HG03095 (cell line): ENCODE data around the gene MANF.
"Not testable (repeated sequence)": the region's sequence is repeated elsewhere in the genome, so short reads cannot be mapped to it uniquely, and the experiment has no call there.

Source experiments
- ATAC-seq: cut with Tn5 transposase; IDR thresholded peaks from one replicate; pipeline ENCODE4 v1.9.1; 2021; ENCODE audit warnings: moderate library complexity; ENCODE audit not compliant: unreplicated experiment

Gene MANF

GRCh38 chr3:51371943-51372557, 13.0 kb upstream of the MANF start:
- ATAC-seq: no peak

GRCh38 chr3:51373658-51374421, 11.3 kb upstream of the MANF start:
- ATAC-seq: no peak

DNA sequence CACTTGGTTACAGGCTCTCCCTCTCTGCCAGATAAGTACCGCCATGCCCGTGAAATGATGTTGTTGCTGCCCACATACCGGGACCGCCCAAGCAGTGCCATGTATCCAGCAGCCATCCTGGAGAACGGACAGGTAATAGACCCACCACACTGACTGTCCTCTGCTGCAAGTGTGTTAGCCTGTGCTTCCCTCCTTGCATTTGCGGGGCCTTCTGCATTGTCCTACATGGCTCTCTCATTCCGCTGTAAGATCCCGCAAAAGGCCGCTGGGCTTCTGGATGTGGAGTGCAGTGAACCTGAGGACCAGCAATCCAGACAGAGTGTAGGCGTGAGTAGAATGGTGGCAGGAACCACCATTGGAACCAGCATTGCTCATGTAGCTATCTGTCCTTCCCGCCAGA, 10.6 kb upstream of the MANF start:
- no peak for ATAC-seq

DNA sequence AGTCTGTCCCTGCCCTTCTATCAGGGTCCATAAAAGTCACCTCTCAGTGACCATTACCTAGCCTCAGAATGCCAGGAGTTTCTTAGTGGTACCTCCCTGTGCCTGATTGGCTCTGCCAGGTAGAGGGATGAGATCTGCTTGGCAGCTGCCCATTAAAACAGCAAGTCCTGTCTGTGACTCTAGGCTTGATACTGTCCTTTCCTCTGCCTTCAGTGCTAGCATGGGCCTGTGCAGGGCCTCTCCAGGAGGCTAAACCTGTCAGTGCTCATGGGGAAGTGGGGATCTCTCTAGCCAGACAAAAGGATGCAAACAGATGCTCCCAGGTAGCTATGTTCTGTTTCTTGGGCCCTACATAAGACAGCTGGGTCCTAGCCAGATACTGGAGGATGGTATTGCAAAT, 10.0 kb upstream of the MANF start:
- no peak for ATAC-seq

DNA sequence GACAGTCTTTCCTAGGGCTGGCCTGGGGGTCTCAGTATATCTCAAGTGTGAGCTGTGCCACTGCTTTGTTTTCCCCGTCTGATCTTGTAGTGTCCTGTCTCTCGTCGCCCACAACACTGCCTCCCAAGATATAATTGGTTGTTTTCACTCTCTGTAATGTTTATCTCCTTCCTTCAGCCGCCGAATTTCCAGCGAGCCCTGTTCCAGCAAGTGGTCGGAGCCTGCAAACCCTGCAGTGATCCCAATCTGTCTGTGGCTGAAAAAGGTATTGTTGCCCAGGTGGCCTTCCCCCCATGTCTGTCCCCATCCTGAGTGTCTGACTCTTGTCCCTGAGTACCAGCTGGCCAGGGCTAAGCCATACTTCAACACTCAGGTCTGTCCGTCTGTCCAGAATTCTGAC, 9.5 kb upstream of the MANF start:
- no peak for ATAC-seq

DNA sequence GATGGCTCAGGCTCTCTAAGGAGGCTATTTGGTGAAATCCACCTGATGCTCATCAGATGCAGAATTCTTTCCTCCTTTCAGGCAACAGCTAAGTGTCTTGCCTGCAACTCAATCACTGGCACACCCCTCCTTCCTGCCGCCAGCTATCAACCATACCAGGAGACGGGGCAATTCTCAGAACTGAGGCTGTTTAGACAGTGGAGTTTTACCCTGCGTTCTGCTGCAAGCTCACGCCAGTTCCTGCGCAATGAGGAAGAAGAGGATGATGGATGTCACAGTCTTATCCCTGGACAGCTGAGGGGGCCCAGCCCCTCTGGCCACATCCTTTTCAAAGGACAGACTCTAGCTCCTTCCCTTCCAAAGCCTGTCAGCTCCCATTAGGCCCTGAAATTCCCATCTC, 7.0 kb upstream of the MANF start:
- ATAC-seq: no peak

DNA sequence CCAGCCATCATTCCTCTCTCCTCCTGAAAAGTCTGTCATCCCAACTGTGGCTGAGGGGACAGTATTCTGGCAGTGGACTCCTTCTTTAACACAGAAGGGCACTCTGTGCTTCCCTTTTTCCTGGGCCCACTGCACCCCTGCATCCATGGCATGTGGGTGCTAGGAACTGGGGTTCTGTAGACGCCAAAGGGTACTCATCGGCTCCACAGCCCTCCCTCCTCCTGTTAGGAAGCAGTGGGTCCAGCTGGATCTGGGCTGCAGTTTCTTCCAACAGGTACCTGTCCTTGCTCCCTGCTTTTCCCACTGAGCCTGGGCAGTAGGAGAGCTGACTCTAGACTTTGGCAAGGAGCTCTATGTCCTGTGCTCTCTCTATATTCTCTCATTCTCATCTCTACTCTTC, 6.4 kb upstream of the MANF start:
- ATAC-seq: no peak

DNA sequence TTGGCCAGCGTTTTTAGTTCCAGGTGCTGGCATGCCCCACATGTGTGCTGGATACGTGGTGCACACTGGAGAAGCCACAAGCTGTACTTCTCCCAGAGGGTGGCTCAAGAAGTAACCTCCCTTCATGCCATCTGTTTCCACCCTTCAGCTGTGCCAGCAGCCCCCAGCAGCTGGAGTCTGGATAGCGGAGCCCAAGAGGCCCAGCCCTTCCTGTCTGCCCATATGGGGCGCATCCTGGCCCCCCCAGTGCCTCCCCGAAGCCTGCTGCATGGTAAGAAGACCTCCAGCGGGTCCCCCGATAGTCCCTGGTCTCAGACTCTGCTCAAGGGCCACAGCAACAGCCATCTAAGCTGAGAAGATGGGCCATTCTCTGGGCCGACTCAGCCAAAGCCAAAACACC, 5.8 kb upstream of the MANF start:
- ATAC-seq: no peak

DNA sequence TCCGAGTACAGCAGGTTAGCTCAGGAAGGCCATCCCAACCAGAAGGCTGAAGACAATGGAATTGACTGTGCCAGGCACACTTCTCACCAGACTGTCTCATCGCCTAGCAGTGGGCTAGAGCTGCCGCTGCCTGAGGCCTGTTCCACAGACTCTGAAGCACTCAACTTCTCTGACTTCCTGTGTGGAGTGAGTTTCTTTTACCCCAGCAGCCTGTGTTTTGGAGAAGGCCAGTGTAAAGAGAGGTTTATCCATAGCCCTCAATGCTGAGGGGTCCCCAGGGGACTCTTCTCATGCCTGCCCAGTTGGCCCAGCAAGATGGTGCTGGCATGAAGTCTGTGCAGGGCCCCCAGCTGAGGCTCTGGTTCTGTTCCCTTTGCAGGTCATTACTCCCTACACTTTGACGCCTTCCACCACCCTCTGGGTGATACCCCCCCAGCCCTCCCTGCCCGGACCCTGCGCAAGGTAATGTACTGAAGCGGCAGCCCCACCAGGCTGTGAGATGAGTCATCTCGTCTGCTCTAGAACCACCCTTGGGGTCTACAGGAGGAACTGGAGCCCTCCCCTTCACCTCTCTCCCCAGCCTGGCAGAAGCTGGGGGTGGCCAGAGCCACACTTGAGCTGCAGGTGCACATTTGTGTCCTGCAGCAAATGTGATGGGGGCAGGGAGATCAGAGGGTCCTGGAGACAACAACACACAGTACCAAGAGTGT, 5.2 kb upstream of the MANF start:
- no peak for ATAC-seq

DNA sequence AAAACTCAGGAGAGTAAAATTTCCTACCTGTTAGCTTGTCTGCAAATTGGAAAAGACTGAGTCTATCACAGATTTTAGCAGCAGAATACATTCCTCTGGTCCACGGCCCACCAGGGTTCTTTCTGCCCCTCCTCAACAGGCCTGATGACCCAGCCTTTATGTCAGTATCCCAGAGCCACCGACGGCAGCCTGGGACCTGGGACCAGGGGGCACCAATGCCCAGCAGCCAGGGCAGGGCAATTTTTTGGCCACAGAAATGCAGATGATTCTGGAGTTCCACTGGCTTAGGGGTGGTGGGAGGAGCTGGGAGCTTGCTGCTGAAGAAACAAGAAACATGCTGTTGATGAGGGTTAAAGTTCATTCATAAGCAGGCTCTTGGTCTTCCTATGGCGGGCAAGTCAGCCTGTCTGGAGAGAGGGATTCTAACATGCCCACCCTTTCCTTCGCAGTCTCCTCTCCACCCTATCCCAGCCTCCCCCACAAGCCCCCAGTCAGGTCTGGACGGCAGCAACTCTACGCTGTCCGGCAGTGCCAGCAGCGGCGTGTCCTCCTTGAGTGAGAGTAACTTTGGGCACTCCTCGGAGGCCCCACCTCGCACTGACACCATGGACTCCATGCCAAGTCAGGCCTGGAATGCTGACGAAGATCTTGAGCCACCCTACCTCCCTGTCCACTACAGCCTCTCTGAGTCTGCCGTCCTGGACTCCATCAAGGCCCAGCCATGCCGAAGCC, 4.3 kb upstream of the MANF start:
- ATAC-seq: no peak

- no peak for ATAC-seq
Observed at GRCh38 chr3:51381333-51381705, 3.8 kb upstream of the MANF start.

DNA sequence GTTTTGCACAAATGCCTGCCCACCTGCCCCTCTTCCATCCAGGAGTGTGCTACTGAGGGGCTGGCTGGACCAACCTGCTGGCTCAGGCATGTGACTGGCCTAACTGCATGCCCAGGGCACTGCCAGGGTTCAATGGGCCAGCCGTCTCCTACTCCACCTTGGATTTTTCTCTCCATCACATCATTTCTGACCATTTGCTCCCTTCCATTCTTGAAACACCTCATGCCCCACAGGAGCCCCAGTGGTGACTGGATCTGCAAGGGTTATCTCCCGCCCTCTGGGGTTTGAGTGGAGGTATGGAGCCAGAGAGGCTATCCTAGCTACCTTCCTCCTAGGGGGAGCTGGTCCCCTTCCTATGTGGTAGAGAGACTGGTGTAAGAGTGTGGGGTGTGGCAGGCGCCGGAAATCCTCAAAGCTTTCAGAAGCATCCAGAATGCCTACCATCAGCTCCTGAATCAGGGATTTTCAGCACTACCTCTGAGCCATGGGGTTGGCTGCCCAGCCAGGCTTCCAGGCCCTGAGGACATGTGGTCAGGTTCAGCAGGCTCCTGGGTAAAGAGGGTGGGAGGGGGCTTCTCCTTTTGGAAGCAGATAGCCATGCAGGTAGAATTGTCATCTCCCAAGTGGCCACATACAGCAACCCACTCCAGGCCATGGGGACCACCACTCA, 2.9 kb upstream of the MANF start:
- no peak for ATAC-seq

- no peak for ATAC-seq
Observed at GRCh38 chr3:51382947-51383578, 2.0 kb upstream of the MANF start.

GRCh38 chr3:51384055-51384725, 901 bp upstream of the MANF start:
- no peak for ATAC-seq

- ATAC-seq: no peak
Observed at GRCh38 chr3:51385621-51386091, 565 bp downstream of the MANF start.

DNA sequence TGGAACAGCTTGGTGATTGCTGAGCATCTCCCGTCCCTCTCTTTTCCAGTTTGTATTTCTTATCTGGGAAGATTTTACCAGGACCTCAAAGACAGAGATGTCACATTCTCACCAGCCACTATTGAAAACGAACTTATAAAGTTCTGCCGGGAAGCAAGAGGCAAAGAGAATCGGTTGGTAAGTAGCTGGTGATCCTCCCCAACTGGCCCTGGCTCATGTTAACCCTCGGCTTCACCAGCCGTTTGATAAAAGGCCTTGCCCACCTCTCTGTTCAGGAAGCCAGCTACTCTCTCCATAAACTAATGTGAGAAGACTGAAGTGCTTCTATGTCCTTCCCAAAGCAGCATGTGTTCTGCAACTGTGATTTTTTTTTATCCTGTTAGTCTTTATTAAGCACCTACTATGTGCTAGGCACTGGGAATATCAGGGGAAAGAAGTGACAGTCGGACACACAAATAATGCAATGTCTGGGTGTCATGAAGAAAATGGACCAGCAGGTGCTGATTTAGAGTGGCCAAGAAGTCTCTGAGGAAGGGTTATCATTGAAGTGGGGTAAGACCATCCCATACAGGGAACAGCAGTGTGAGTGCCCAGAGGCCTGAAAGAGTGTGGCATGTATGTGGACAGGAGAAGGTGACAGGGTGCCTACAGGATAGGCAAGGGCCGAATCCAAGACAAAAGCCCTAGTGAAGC, 1.2 kb downstream of the MANF start:
- no peak for ATAC-seq

- no peak for ATAC-seq
Observed at GRCh38 chr3:51386852-51387229, 1.8 kb downstream of the MANF start.

GRCh38 chr3:51387281-51387680, 2.2 kb downstream of the MANF start:
- not testable (repeated sequence) for ATAC-seq

GRCh38 chr3:51388286-51389029, 3.4 kb downstream of the MANF start:
- ATAC-seq: no peak
